Measurements from ENCODE around the gene CCNI2.

Gene CCNI2

DNA sequence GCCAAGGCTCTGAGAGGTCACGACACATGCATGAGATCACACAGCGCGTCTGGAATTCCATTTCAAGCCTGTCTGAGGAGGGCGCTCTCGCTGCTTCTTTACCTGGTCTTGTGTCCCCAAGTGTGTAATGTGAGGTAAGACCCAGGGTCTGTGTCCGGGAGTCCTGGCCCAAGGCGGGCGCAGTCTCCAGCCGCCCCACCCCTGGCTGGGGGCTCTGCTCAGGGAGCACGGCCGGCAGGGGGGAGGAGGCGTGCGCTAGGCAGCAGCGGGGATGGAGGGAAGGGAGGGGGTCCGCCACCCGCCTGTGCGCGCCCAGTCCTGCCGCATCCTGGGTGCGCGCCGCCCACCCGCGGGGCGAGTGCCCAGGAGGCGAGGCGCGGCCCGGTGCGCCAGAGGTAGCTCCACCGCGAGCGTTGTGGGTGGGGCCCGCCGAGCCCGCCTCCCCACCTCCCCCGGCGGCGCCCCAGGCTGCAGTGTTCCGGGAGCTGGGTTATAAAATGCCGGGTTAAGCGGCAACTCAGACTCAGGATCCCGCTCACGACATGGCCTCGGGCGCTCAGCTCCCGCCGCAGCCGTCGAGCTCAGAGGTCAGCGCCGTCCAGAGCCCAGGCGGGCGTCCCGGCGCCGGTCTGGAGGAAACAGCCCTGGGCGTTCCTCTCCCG is at the start of gene CCNI2:
CCNI2 (plus strand) TSS at position 473 of the 662 bp plus-strand sequence; CDS start at position 543, 70 bp downstream.
- DNase-seq: no peak

- DNase-seq: no peak
These were observed 42.4 kb upstream of the CCNI2 start for GRCh38 chr5:132704875-132705274.

- DNase-seq: no peak
These were observed 38.6 kb upstream of the CCNI2 start for GRCh38 chr5:132708645-132709044.

- DNase-seq: no peak
These were observed 32.5 kb upstream of the CCNI2 start for GRCh38 chr5:132714456-132715307.

DNA sequence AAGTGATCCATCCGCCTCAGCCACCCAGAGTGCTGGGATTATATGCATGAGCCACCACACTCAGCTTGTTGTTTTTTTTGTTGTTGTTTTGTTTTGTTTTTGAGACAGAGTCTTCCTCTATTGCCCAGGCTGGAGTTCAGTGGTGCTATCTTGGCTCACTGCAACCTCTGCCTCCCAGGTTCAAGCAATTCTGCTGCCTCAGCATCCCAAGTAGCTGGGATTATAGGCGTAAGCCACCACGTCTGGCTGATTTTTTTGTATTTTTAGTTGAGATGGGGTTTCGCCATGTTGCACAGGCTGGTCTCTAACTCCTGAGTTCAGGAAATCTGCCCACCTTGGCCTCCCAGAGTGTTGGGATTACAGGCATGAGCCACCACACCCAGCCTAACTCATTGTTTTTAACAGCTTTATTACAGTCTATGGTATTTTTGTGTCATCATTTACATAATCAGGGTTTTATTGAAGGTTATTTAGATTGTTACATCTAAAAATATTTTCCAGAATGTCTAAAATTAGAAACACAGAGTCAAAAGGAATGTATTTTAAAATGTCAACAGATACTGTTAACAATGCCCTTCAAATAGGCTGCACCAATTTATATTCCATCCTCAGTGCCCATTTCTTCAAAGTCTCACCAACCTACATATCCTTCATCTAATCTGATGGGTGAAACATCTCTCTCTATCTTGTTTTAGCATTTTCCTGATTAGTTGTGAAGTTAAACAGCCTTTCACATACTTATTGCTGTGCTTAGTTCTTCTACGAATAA is 28.5 kb upstream of the CCNI2 start:
- DNase-seq: no peak

- DNase-seq: no peak
These were observed 21.5 kb upstream of the CCNI2 start for GRCh38 chr5:132725745-132726144.

DNA sequence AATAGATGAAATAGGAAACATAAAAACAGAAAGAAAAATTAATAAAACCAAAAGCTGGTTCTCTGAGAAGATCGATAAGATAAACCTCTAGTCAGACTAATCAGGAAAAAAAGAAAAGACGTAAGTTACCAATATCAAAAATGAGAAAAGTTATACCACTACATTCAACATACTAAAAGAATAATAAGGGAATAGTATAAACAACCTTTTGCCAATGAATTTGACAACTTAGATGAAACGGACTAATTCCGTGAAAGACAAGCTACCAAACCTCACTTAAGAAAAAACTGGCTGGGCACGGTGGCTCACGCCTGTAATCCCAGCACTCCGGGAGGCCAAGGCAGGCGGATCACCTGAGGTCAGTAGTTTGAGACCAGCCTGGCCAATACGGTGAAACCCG is 17.3 kb upstream of the CCNI2 start:
- DNase-seq: no peak

- no peak for DNase-seq
These were observed 13.6 kb upstream of the CCNI2 start for GRCh38 chr5:132733499-132734148.

- no peak for DNase-seq
These were observed 12.5 kb upstream of the CCNI2 start for GRCh38 chr5:132734687-132735086.

DNA sequence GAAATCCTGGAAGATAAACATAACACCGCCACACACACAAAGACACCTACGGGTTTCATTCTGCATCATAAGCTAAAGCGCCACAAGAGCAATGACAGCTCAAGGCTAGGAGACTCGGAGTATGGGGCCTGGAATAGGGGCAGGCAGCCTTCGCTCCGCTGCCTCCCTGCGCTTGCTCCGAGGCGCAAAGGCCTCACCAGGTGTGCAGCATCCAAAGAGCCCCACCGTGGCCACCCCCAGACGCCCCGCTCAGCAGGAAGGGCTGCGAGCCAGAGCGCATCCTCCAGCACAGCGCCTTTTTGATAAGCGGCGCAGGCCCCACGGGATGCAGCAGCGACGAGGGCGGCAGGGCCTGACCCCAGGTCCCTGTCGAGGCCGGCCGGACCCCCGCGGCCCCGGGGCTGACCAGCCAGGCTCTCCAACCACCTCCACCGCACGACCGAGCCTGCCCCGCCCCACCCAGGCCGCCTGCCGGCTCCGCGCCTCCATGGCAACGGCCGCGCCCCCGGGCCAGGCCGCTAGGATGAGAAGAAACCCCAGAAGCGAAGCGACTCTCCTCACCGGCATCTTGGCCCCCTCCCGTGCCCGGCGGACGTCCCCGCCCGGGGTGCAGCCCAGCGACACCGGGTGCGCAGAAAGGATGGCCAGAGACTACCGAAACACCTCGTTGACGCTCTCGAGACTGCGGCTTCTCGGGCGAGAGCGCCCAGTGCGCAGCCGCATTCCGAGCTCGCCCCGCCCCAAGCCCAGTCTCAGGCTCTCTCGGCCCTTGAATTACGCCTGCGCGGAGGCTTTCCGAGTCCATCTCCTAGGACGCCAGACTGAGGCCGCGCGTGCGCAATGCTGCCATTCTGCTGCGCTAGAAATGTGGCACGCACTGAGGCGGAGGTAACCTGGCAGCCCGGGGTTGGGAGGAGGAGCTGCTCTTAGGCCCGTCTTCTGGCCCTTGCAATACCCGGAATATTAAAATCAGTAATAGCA is 10.1 kb upstream of the CCNI2 start, which contains the start of gene KIF3A:
KIF3A (minus strand) TSS at position 694 of the 981 bp plus-strand sequence; CDS start at position 567, 127 bp downstream.
- DNase-seq: peak; percentile 82

- DNase-seq: no peak
These were observed 9.1 kb upstream of the CCNI2 start for GRCh38 chr5:132737982-132738681.

DNA sequence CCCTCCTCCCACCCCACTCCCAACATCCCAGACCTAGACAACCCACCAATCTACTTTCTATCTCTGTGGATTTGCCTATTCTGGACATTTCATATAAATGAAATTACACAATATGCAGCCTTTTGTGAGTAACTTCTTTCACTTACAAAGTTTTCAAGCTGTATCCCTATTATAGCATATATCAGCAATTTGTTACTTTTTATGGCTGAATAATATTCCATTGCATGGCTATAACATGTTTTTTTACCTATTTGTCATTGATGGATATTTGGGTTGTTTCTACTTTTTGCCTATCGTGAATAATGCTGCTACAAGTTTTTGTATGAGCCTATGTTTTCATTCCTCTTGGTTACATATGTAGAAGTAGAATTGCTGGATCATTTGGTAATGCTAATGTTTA is 8.0 kb upstream of the CCNI2 start:
- DNase-seq: no peak

- no peak for DNase-seq
These were observed 5.1 kb upstream of the CCNI2 start for GRCh38 chr5:132742158-132742557.

GRCh38 chr5:132742626-132743025 is 4.6 kb upstream of the CCNI2 start:
- DNase-seq: no peak

DNA sequence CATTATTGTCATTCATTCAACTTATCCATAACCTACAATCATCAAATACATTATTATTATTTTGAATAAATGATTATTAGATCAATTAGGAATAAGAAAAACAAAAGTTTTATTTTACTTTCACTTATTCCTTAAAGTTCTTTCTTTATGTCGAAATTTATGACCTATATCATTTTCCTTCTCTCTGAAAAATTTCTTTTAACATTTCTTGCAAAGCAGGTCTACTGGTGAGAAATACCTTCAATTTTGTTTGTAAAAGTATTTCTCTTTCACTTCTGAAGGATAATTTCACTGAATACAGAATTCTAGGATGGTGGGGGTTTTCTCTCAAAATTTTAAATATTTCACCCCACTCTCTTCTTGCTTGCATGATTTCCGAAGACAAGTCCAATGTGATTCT is 2.6 kb upstream of the CCNI2 start:
- DNase-seq: no peak

GRCh38 chr5:132746592-132746953 is 653 bp upstream of the CCNI2 start:
- no peak for DNase-seq

GRCh38 chr5:132747616-132748440 is 602 bp downstream of the CCNI2 start:
- DNase-seq: no peak

GRCh38 chr5:132748522-132749000 is 1.3 kb downstream of the CCNI2 start:
- no peak for DNase-seq

DNA sequence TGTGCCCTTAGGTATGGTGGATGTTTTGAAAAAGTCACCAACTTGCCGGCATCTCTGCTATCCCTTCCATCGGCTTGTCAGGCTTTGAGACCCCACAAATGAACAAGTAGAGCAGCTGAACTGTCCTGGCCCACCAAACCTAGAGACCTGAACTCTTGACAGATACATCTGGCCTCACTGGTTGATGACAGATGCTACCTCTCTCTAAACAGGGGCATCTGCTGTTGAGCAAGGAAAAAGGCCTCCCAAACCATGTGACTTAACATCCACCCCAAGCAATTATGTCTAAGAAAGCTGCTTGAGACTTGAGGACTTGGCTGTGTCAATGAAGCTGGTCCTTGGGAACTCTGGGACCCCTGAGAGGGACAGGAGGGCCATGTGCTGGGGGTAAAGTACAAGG is 2.3 kb downstream of the CCNI2 start:
- no peak for DNase-seq
